Measurements from ENCODE around the gene AHSG. TPM values are rescaled to one million over a fixed set of nuclear protein-coding genes. Genes with fewer than 3 reads are reported as not detected.

Gene AHSG
- total RNA-seq, 1 experiment from 2014 or later: not detected

DNA sequence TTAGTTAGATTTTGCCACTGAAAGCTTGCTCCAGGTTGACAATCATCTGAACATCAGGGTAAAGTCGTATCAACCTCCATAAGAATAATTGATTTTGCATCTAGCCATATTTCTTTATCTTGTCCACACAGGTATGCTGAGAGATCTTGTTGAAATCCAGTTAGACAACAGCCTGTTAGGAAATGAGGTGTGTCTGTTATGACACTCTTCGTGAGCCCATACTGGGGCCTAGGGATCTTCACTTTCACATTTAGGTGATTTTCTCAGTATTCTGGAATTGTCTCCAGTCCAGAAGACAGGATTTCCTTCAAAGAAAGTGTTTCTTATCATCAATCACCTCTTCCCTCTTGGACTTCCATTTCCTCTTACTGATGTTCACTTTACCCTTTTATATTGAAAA is 24.2 kb upstream of the AHSG start:
- H3K36me3 Mint-ChIP-seq (ENCODE audit: insufficient read depth, unreplicated experiment): peaks cover 30% of the 10 kb centered on the region
- peaks cover 25% of the 10 kb centered on the region for H3K4me1 Mint-ChIP-seq (ENCODE audit: insufficient read depth, unreplicated experiment)
- H3K4me3 Mint-ChIP-seq (ENCODE audit: unreplicated experiment): peak overlapping the region; percentile 47
- POLR2A ChIA-PET: interaction anchor here (0.6 to 14.3 kb wide), 12 partner anchors 9 to 217 kb away, joined by 3 to 161 read pairs (median 5); partner anchors contain the start of genes DNAJB11, EIF4A2, RFC4 and TBCCD1
- H3K9me3 Mint-ChIP-seq (ENCODE audit: unreplicated experiment): no peaks in the 10 kb centered on the region
- no peak for TF ChIP-seq CTCF (IDR thresholded peaks at IDR 0.05; ENCODE audit: unreplicated experiment)
- peak overlapping the region; percentile 86 for H3K27ac Mint-ChIP-seq (ENCODE audit: low read depth, unreplicated experiment)
- intact Hi-C loops (cut with micrococcal nuclease): loop anchor here (1.0 kb wide), 2 partner anchors 21 to 29 kb away; no protein-coding TSS in a partner anchor
- peak; percentile 75 for DNase-seq (ENCODE audit: unreplicated experiment)
- H3K27me3 Mint-ChIP-seq (ENCODE audit: insufficient read depth, unreplicated experiment): no peaks in the 10 kb centered on the region
- no TSS peak for BruUV-seq (replicated peaks)
- CTCF ChIA-PET: interaction anchor here (1.4 to 9.6 kb wide), 3 partner anchors 21 to 165 kb away, joined by 6 to 100 read pairs (median 8); partner anchors contain the start of genes AHSG and TBCCD1

DNA sequence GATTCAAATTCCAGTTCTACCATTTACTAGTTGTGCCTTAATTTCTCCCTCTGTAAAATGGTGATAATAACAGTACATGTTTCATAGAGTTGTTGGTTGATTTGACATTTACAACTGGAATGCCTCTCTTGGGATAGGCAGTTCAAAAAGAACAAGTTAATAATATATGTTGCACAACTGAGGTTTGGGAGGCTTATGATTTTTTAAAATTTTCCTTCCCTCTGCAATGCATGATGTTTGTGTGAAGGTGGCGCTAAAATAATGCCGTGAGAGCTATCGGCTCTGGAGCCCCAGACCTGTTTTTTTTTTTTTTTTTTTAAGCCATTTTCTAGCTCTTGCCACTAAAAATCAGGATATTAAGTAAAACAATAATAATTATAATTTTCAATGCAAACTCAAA is 23.7 kb upstream of the AHSG start:
- Mint-ChIP-seq H3K27me3 (ENCODE audit: insufficient read depth, unreplicated experiment) (no peaks in the 10 kb centered on the region), H3K4me1 (ENCODE audit: insufficient read depth, unreplicated experiment) (peaks cover 25% of the 10 kb centered on the region), H3K9me3 (ENCODE audit: unreplicated experiment) (no peaks in the 10 kb centered on the region), H3K36me3 (ENCODE audit: insufficient read depth, unreplicated experiment) (peaks cover 25% of the 10 kb centered on the region), H3K4me3 (ENCODE audit: unreplicated experiment) (peak overlapping the region; percentile 47), H3K27ac (ENCODE audit: low read depth, unreplicated experiment) (peak overlapping the region; percentile 86)
- BruUV-seq (replicated peaks): no TSS peak
- CTCF ChIA-PET: interaction anchor here (0.6 to 9.6 kb wide), 6 partner anchors 20 to 233 kb away, joined by 3 to 100 read pairs (median 7); partner anchors contain the start of genes AHSG and TBCCD1
- POLR2A ChIA-PET: interaction anchor here (0.7 to 14.3 kb wide), 11 partner anchors 18 to 781 kb away, joined by 3 to 161 read pairs (median 5); partner anchors contain the start of genes DNAJB11, EIF4A2, RFC4 and TBCCD1
- peak; percentile 33 for TF ChIP-seq CTCF (IDR thresholded peaks at IDR 0.05; ENCODE audit: unreplicated experiment)
- intact Hi-C loops (cut with micrococcal nuclease): loop anchor here (1.0 kb wide), 2 partner anchors 20 to 28 kb away; no protein-coding TSS in a partner anchor
- peak; percentile 73 for DNase-seq (ENCODE audit: unreplicated experiment)

DNA sequence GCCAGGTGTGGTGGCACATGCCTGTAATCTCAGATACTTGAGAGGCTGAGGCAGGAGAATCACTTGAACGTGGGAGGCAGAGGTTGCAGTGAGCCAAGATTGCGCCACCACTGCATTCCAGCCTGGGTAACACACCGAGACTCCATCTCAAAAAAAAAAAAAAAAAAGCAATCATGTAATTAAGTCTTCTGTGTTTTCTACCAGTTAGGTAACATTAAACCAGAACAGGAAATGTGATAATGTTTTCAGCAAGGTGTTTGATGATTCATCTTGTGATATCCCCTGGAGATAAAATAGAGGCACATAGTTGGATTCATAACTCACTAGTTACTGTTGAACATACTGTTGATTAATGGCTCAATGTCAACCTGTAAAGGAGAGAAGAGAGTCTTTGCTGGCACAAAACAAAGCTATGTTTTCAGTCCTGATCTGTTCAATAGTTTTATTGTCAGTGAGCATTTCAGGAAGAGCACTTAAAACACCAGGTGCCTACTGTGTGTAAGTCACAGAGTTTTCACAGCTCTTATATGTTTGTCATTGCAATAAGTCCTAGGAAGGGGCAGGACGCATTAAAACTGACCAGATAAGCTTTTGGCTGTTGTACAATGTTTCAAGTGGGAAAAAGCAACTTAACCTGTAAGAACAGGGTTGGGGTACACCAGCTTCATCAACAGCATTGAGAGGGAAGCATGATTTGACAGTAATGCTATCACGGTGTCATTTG is 22.8 kb upstream of the AHSG start:
- Mint-ChIP-seq H3K9me3 (ENCODE audit: unreplicated experiment) (no peaks in the 10 kb centered on the region), H3K27me3 (ENCODE audit: insufficient read depth, unreplicated experiment) (no peaks in the 10 kb centered on the region), H3K36me3 (ENCODE audit: insufficient read depth, unreplicated experiment) (peaks cover 17% of the 10 kb centered on the region), H3K4me3 (ENCODE audit: unreplicated experiment) (no peak overlapping the region), H3K27ac (ENCODE audit: low read depth, unreplicated experiment) (peak overlapping the region; percentile 61), H3K4me1 (ENCODE audit: insufficient read depth, unreplicated experiment) (peaks cover 25% of the 10 kb centered on the region)
- BruUV-seq (replicated peaks): no TSS peak
- no peak for TF ChIP-seq CTCF (IDR thresholded peaks at IDR 0.05; ENCODE audit: unreplicated experiment)
- CTCF ChIA-PET: interaction anchor here (0.5 to 9.6 kb wide), 9 partner anchors 18 to 232 kb away, joined by 3 to 100 read pairs (median 4); partner anchors contain the start of gene AHSG
- peak; percentile 87 for DNase-seq (ENCODE audit: unreplicated experiment)
- POLR2A ChIA-PET: interaction anchor here (0.7 to 14.3 kb wide), 18 partner anchors 9 to 216 kb away, joined by 3 to 161 read pairs (median 4); partner anchors contain the start of genes DNAJB11, EIF4A2, RFC4 and TBCCD1
- intact Hi-C loops (cut with micrococcal nuclease): loop anchor here (1.0 kb wide), 2 partner anchors 19 to 27 kb away; no protein-coding TSS in a partner anchor

All from MCF 10A (cell line).